Effector CD4-positive, alpha-beta T cell (primary cell): ENCODE results near the gene CHPF.

ENCODE experiments used
- DNase-seq: peaks from one replicate; pipeline ENCODE4 v3.0.0-alpha.2; 2020

Gene CHPF

GRCh38 chr2:219551441-219552381 is 8.1 kb upstream of the CHPF start:
- DNase-seq, result no peak

- DNase-seq, result no peak
Measured at GRCh38 chr2:219549619-219550018, 6.0 kb upstream of the CHPF start.

GRCh38 chr2:219548990-219549389 is 5.4 kb upstream of the CHPF start:
- no peak for DNase-seq

- no peak for DNase-seq
Measured at GRCh38 chr2:219547621-219548020, 4.0 kb upstream of the CHPF start.

GRCh38 chr2:219545943-219546352 is 2.3 kb upstream of the CHPF start:
- DNase-seq, result no peak

- no peak for DNase-seq
Measured at GRCh38 chr2:219545295-219545942, 1.8 kb upstream of the CHPF start.

GRCh38 chr2:219544567-219544966 is 958 bp upstream of the CHPF start:
- no peak for DNase-seq

GRCh38 chr2:219542931-219543595 is 546 bp downstream of the CHPF start:
- DNase-seq, result no peak

GRCh38 chr2:219541611-219542180 is 1.9 kb downstream of the CHPF start:
- peak; percentile 79 for DNase-seq

GRCh38 chr2:219540784-219541504 is 2.7 kb downstream of the CHPF start:
- no peak for DNase-seq

- DNase-seq, result no peak
Measured at GRCh38 chr2:219539926-219540678, 3.5 kb downstream of the CHPF start.

GRCh38 chr2:219538956-219539788 is 4.4 kb downstream of the CHPF start:
- no peak for DNase-seq

- no peak for DNase-seq
Measured at GRCh38 chr2:219538504-219538951, 5.1 kb downstream of the CHPF start.

GRCh38 chr2:219537657-219538488 is 5.7 kb downstream of the CHPF start:
- DNase-seq, result no peak

GRCh38 chr2:219536967-219537366 is 6.6 kb downstream of the CHPF start:
- no peak for DNase-seq

GRCh38 chr2:219536425-219536824 is 7.2 kb downstream of the CHPF start:
- DNase-seq, result no peak

GRCh38 chr2:219533930-219534661 is 9.5 kb downstream of the CHPF start:
- DNase-seq, result no peak

GRCh38 chr2:219532378-219532649 is 11.3 kb downstream of the CHPF start:
- DNase-seq, result no peak

- no peak for DNase-seq
Measured at GRCh38 chr2:219531639-219532377, 11.8 kb downstream of the CHPF start.
